Epithelial cell of prostate (primary cell): ENCODE measurements around the gene LDLR.

ENCODE experiments used
- DNase-seq: peaks from one replicate; pipeline ENCODE4 v3.0.0-alpha.2; 2011; ENCODE audit warnings: low read depth, low spot score
- H3K27ac ChIP-seq: fragments of 450-650 bp; 2 replicates; pipeline ENCODE4 v1.5.1; 2017; ENCODE audit warnings: mild to moderate bottlenecking

LDLR gene

GRCh38 chr19:11089254-11090013 is at the start of gene LDLR:
Gene LDLR (plus strand): TSS chr19:11089463. CDS start chr19:11089549, 86 bp downstream.
- DNase-seq = peak; percentile 78
- H3K27ac ChIP-seq = peak within 1 kb of the TSS; percentile 100

- no peak for DNase-seq
- H3K27ac ChIP-seq = peak overlapping the region; percentile 65
Observed at GRCh38 chr19:11041194-11041593, 48.1 kb upstream of the LDLR start.

- peak; percentile 40 for DNase-seq
- peak overlapping the region; percentile 65 for H3K27ac ChIP-seq
Observed at GRCh38 chr19:11041966-11042627, 47.2 kb upstream of the LDLR start.

- DNase-seq = no peak
Observed at GRCh38 chr19:11044431-11044830, 44.8 kb upstream of the LDLR start.

GRCh38 chr19:11045536-11045935 is 43.7 kb upstream of the LDLR start:
- no peak for DNase-seq
- H3K27ac ChIP-seq = no peak overlapping the region

More at GRCh38 chr19:11044431-11044830, 44.8 kb upstream of the LDLR start:
- no peak overlapping the region for H3K27ac ChIP-seq

DNA sequence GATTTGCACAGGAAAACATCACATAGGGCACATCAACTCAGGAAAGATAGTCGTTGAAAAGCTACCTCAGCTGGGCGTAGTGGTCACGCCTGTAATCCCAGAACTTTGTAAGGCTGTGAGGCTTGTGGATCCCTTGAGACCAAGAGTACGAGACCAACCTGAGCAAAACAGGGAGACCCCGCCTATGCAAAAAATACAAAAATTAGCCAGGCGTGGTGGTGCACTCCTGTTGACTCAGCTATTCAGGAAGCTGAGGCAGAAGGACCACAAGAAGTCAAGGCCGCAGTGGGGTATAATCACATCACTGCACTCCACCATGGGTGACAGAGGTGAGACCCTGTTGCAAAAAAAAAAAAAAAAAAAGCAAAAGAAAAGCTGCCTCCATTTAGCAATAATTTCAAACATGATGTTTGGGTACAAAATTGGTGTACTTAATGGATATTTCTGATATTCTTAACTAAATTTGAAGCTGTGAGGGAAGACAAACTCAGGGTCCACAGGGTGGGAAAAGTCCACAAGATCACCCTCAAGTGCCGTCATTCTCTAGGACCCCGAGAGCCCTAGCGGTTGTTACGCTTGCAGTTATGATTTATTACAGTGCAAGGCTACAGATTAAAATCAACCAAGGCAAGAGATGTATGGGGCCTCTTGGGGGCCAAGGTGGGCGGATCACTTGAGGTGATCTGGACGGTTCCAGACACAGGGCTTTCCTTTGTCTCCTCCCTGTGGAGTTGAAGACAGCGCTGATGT is 42.5 kb upstream of the LDLR start:
- H3K27ac ChIP-seq = no peak overlapping the region
- no peak for DNase-seq

GRCh38 chr19:11047866-11048265 is 41.4 kb upstream of the LDLR start:
- DNase-seq = no peak
- no peak overlapping the region for H3K27ac ChIP-seq

GRCh38 chr19:11050323-11051114 is 38.7 kb upstream of the LDLR start:
- no peak for DNase-seq
- no peak overlapping the region for H3K27ac ChIP-seq

DNA sequence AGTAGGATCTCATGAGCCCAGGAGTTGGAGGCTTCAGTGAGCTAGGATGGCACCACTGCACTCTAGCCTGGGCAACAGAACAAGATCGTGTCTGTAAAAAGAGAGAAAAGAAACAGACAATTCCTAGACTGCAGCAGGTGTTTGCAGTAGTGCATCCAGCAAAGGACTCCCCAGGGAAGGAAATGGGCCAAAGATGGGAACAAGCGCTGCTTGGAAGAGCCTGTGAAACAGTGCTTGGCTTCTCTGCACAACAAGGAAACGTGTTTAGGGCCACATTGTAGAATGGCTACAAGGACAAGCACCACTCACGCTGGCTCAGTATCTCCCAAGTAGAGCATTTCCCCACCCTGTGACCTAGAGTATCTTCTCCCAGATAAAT is 35.5 kb upstream of the LDLR start:
- no peak for DNase-seq
- no peak overlapping the region for H3K27ac ChIP-seq

- no peak for DNase-seq
- H3K27ac ChIP-seq = no peak overlapping the region
Observed at GRCh38 chr19:11054200-11054599, 35.1 kb upstream of the LDLR start.

GRCh38 chr19:11054628-11055027 is 34.6 kb upstream of the LDLR start:
- DNase-seq = no peak
- H3K27ac ChIP-seq = no peak overlapping the region

- no peak overlapping the region for H3K27ac ChIP-seq
- no peak for DNase-seq
Observed at GRCh38 chr19:11058246-11059030, 30.8 kb upstream of the LDLR start.

DNA sequence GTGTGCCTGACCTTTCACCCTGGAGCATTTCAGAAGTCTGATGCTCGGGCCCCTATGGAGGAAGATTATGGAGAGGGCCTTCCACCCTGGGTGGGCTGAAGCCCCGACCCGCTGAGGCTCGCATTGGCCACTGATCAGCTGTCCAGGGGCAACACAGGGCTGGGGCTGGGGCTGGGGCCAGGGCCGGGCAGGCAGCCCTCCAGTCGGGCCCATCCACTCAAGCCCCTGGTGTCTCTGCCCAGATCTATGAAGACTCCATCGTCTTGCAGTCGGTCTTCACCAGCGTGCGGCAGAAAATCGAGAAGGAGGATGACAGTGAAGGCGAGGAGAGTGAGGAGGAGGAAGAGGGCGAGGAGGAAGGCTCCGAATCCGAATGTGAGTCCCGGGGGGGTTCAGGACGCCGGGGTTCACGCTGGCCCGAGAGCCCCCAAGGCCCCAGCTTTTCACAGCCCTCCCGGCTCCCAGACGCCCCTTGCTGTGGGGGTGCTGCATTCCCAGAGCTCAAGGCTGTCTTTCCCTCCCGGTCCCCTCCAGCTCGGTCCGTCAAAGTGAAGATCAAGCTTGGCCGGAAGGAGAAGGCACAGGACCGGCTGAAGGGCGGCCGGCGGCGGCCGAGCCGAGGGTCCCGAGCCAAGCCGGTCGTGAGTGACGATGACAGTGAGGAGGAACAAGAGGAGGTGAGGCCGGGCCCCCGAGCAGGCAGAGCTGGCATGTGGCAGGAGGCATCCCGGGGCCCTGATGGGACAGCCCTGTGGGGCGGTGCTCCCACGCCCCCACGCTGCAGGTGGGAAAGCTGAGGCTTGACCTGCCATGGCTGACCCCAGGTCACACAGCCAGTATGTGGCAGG is 29.5 kb upstream of the LDLR start:
- no peak for DNase-seq
- no peak overlapping the region for H3K27ac ChIP-seq

DNA sequence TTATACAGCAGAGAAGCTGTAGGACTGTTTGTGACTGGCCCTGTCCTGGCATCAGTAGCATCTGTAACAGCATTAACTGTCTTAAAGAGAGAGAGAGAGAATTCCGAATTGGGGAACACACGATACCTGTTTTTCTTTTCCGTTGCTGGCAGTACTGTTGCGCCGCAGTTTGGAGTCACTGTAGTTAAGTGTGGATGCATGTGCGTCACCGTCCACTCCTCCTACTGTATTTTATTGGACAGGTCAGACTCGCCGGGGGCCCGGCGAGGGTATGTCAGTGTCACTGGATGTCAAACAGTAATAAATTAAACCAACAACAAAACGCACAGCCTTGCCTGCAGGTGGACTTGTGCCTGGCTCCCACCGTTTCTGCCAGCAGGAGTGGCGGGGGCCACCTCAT is 27.3 kb upstream of the LDLR start:
- DNase-seq = no peak
- no peak overlapping the region for H3K27ac ChIP-seq

DNA sequence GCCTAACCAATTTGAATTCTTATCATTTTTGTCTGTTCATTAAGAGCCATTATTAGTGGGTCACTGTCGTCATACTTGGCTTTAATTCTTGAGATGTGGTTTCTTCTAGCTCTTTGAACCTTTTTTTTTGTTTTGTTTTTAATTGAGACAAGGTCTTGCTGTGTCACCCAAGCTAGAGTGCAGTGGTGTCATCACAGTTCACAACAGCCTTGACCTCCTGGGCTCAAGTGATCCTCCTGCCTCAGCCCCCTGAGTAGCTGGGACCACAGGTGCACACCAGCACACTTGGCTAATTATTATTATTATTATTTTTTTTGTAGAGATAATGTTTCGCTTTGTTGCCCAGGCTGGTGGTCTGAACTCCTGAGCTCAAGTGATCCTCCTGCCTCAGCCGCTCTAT is 25.8 kb upstream of the LDLR start:
- no peak overlapping the region for H3K27ac ChIP-seq
- no peak for DNase-seq

DNA sequence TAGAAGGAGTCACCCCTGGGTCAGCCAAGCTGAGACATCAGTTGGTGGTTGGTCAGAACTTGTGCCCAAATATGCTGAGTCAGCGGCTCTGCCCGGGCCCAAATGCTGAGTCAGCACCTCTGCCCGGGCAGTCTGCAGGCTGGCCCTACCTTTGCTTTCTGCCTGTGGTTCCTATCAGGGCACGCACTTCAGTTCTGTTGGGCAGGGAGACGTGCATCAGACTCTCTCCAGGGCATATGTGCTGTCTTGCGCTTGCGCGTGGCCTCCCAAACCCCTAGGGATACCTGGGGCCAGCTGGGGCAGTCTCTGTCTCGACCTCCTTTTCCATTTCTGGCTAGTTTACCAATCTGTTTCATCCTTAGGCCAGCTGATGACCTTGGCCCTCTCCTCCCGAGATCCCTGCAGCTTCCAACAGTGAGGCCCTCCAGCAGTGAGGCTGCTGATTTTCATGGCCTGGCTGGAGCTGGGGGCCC is 24.4 kb upstream of the LDLR start:
- no peak for DNase-seq
- H3K27ac ChIP-seq = no peak overlapping the region

GRCh38 chr19:11066326-11066725 is 22.9 kb upstream of the LDLR start:
- DNase-seq = no peak
- H3K27ac ChIP-seq = no peak overlapping the region

GRCh38 chr19:11067356-11068113 is 21.7 kb upstream of the LDLR start:
- peak overlapping the region; percentile 9 for H3K27ac ChIP-seq
- DNase-seq = no peak
